GM19035 (cell line): ENCODE measurements around the gene IL4R.
"Not testable (repeated sequence)": the region's sequence is repeated elsewhere in the genome, so short reads cannot be mapped to it uniquely, and the experiment has no call there.

Experiments
- ATAC-seq: cut with Tn5 transposase; IDR thresholded peaks from one replicate; pipeline ENCODE4 v1.9.1; 2021; ENCODE audit not compliant: unreplicated experiment

Gene IL4R

GRCh38 chr16:27327586-27327915 is 13.8 kb downstream of the IL4R start:
- no peak for ATAC-seq

DNA sequence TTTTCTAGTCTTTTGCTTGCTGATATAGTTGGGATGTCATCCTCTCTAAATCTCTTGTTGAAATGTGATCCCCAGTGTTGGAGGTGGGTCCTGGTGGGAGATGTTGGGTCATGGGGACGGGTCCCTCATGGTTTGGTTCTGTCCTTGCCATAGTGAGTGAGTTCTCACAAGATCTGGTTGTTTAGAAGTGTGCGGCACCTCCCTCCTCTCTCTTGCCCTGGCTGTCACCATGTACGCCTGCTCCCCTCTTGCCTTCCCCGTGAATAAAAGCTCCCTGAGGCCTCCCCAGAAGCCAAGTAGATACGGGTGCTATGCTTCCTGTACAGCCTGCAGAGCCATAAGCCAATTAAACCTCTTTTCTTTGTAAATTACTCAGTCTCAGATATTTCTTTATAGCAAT is 15.2 kb downstream of the IL4R start:
- no peak for ATAC-seq

- not testable (repeated sequence) for ATAC-seq
Measured at GRCh38 chr16:27329376-27330079, 15.8 kb downstream of the IL4R start.

- ATAC-seq = no peak
Measured at GRCh38 chr16:27330542-27330941, 16.8 kb downstream of the IL4R start.

- no peak for ATAC-seq
Measured at GRCh38 chr16:27332105-27332504, 18.3 kb downstream of the IL4R start.

DNA sequence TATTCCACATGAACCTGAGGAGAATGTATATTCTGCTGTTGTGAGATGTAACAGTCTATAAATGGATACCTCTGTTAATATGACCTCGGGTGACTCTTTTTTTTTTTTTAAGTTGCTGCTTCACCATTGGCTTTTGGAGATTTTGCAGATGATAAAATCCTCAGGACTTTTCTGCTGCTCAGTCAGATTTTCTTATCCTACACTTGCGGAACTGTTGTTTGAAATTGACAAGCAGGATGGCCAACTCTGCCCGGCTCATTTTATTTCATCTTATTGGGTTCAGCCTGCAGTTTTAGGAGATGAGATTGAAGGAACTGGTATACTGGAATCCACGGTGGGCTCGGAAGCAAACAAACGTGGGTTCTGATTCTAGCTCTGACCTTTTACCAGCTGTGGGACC is 19.3 kb downstream of the IL4R start:
- ATAC-seq = no peak

DNA sequence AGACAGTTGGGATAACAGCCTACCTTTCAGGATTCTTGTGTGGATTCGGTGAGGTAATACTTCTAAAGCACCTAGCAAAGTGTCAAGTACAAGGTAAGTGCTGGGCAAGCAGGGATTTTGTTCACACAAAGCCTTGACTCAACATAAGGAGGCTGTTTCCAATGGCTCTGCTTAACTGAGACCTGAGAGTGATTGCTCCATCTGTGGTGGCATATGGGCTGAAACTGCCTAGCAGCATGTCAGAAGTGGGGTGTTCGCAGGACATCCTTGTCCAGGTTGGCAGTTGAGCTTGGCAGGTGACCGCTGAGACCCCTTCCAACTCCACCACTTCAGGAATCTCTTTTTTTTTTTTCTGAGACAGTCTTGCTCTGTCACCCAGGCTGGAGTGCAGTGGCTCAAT is 19.8 kb downstream of the IL4R start:
- ATAC-seq = no peak

DNA sequence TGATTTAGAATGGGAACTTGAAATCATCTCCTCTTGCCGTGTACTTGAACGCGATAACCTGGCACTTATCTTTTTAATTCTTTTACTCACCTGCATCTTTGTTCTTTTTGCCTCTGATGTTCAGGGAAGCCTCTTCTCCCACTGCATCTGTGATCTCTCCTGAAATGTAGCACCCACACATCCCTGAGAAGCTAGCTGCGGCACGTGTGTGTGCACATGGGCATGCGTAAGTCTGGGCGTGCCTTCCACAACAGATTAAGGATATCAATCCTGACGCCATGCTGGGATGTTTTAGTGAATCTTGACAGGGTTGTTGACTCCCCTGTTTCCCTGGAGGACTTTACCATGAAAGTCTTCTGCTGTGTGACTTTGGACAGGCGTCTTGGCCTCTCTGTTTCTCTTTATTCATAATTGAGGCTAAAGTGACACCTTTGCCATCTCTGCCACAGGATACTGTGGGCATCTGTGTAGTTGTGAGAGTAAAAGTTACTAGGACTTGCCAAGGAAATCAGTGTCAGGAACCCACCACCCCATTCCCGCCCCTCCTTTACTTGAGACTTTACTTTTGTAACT is 20.5 kb downstream of the IL4R start:
- no peak for ATAC-seq

DNA sequence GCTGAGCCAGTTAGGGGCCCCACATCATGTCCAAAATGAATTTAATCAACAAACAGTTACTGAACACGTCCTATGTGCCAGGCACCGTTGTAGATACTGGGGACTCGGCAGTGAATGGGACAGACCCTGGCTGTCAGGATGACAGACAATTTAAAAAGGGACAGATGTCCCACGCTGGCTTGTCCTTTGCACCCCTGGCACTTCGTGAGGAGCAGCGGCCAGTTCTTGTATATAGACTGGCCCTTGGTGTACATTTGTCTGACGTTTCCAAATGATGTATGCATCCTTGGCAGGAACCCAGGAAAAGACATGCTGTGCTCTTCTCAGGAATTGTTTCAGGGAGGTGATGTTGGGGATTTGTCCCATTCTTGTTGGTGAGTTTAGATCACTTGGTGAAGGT is 21.1 kb downstream of the IL4R start:
- no peak for ATAC-seq

- ATAC-seq = no peak
Measured at GRCh38 chr16:27335349-27336053, 21.7 kb downstream of the IL4R start.

- no peak for ATAC-seq
Measured at GRCh38 chr16:27337024-27337423, 23.2 kb downstream of the IL4R start.

GRCh38 chr16:27339180-27339579 is 25.4 kb downstream of the IL4R start:
- no peak for ATAC-seq

- no peak for ATAC-seq
Measured at GRCh38 chr16:27340654-27341053, 26.9 kb downstream of the IL4R start.

DNA sequence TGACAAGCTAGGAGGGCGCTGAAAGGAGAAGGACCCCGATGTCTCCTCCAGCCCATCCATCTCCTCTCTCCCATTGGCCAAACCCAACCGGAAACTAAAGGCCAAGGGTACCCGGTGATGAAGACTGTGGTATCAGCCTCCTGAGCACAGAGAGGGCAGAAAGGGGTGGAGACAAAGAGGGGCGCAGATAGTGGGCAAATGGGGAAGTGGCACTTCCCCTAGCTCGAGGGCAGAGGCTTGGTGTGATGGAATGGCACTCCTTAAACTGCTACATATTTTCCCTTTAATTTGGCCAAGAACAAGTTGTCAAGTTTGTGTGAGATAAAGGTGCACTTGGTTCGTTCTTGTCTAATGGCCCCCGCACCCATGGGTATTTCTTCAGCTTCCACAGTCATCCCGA is 27.8 kb downstream of the IL4R start:
- ATAC-seq = no peak

DNA sequence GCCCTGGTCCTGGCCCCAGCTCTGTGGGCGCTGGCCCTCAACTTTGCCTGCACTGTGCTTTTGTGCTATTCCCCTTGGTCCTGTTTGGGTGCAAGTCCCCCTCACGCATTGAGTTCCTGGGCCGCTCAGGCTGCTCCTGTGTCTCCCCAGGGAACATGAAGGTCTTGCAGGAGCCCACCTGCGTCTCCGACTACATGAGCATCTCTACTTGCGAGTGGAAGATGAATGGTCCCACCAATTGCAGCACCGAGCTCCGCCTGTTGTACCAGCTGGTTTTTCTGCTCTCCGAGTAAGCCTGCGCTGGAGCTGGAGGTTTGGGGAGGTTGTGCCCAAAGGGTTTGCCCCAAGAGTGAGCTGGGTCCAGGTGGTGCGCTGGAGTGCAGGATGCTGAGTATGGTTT is 28.2 kb downstream of the IL4R start:
- ATAC-seq = no peak

GRCh38 chr16:27344721-27345120 is 30.9 kb downstream of the IL4R start:
- ATAC-seq = no peak

DNA sequence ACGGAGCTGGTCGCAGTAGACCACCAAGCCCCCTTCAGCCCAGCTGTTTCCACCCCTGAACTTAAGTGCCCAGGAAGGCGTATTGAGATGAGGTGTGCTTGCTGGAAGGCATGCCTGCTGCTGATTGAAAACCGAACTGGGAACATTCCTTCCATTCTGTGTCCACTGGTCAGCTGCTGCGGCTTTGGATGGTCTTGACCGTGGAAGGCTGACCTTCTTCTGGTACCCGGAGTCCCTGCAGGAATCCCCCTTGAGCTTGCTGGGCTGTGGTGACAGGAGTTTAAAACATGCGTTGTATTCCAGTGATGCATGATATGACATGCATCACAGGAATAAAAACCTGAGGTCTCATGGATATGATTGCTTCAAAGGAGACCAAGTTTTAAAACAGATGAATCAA is 31.4 kb downstream of the IL4R start:
- no peak for ATAC-seq

DNA sequence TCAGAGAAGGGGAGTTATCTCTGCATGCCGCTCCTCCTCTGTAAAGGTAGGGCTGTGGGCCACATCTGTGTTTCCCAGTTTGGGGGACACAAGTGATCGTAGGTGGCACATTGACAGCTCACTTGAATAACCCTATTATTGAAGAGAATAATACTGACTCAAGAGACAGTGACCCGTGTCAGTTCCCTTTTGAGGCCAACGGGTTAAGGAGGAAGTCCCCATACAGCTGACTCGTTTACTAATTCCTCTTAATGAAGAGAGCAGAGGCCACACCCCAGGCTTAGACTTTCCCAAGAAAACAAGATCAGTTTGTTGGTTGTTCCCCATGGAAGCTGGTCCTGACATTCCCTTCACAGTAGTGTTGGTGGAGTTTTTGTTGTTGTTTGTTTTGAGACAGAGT is 33.0 kb downstream of the IL4R start:
- no peak for ATAC-seq

DNA sequence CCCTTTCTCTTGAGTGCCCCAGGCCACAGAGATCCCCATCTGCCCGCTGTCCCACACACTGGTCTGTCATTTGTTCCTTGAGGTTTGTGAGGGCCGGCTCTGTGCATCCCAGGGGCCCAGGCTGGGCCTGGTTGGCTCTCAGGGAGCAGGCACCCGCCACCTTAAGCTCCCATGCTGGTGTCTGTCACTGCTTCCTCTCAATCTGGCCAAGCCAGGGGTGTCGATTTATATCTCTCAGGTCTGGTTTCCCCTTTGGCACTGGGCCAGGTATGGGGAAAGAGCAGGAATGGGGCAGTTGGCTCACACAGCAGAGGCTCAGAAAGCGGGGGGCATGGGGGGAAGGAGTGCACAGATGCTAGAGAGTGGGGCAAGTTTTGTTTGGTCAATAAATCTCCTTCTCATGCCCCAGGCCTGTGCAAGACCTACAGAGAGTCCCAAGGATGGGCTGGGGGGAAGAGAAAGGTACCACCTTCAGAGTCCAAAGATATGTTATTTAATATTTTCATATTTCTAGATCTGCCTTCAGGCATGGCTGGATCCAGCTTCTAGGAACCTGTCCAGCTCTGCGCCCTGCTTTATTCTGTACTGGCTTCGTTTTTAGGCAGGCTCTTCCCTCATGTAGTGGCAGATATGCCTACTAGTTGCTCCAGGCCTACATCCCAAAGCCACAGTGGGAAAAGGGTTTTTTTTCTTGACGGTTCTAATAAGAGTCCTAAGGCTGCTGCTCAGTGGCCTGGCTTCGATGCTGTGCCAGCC is 34.3 kb downstream of the IL4R start:
- no peak for ATAC-seq

DNA sequence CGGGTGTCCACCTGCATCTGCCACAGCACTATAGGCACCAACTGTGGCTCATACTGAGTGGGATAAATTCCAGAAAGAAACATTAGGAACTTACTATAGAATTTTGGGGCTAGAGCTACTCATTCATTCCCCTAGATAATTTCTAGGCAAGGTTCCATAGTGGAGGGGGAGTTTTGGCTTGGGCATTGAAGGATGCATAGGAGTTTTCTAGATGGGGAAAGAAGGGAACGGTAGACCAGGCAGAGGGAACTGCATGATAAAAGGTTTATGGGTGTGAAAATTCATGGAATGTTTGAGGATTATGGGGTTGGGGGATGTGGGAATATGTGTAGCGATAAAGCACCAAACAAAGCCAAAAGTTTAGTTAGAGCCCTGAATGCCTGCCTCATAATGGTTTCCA is 35.5 kb downstream of the IL4R start:
- ATAC-seq = no peak

- no peak for ATAC-seq
Measured at GRCh38 chr16:27350006-27350405, 36.2 kb downstream of the IL4R start.

DNA sequence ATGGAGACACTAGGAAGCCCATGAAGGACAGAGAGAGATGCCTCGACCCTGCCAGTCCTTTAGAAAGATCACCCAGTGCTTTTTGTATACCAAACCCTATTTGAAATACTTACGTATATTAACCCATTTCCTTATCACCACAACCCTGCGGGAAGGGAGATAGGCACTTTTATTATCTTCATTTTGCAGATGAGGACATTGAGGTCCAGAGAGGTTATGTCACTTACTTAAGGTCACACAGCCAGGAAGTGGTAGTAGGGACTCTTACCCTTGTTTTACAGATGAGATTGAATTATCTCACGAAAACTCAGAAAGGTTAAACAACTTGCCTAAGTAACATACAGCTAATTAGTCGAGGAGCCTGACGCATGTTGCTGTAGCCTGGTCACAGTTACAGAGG is 38.2 kb downstream of the IL4R start:
- no peak for ATAC-seq
